ENCODE data around the gene C10orf71.

The C10orf71 gene

GRCh38 chr10:49309691-49310411, 10.9 kb downstream of the C10orf71 start:
- H3K4me3 ChIP-seq (ENCODE audit: low read depth, low read length): no peak overlapping the region
- no peak for DNase-seq (ENCODE audit: low read depth)
- TF ChIP-seq CTCF (IDR thresholded peaks at IDR 0.05; ENCODE audit: low read depth, low read length, missing control alignments): no peak
- in situ Hi-C loops (cut with HindIII; ENCODE audit: low sequenced_read_pairs): no loop called here

- DNase-seq (ENCODE audit: low read depth): no peak
- H3K4me3 ChIP-seq (ENCODE audit: low read depth, low read length): no peak overlapping the region
- in situ Hi-C loops (cut with HindIII; ENCODE audit: low sequenced_read_pairs): no loop called here
- TF ChIP-seq CTCF (IDR thresholded peaks at IDR 0.05; ENCODE audit: low read depth, low read length, missing control alignments): no peak
These were observed 11.5 kb downstream of the C10orf71 start for GRCh38 chr10:49310460-49310859.

GRCh38 chr10:49310901-49311554, 12.1 kb downstream of the C10orf71 start:
- H3K4me3 ChIP-seq (ENCODE audit: low read depth, low read length): no peak overlapping the region

GRCh38 chr10:49311555-49312236, 12.7 kb downstream of the C10orf71 start:
- no peak overlapping the region for H3K4me3 ChIP-seq (ENCODE audit: low read depth, low read length)
- TF ChIP-seq CTCF (IDR thresholded peaks at IDR 0.05; ENCODE audit: low read depth, low read length, missing control alignments): no peak
- DNase-seq (ENCODE audit: low read depth): no peak
- in situ Hi-C loops (cut with HindIII; ENCODE audit: low sequenced_read_pairs): no loop called here

More at GRCh38 chr10:49310901-49311554, 12.1 kb downstream of the C10orf71 start:
- no peak for TF ChIP-seq CTCF (IDR thresholded peaks at IDR 0.05; ENCODE audit: low read depth, low read length, missing control alignments)
- DNase-seq (ENCODE audit: low read depth): no peak
- in situ Hi-C loops (cut with HindIII; ENCODE audit: low sequenced_read_pairs): no loop called here

GRCh38 chr10:49312246-49312869, 13.4 kb downstream of the C10orf71 start:
- H3K4me3 ChIP-seq (ENCODE audit: low read depth, low read length): no peak overlapping the region
- DNase-seq (ENCODE audit: low read depth): no peak
- in situ Hi-C loops (cut with HindIII; ENCODE audit: low sequenced_read_pairs): no loop called here
- TF ChIP-seq CTCF (IDR thresholded peaks at IDR 0.05; ENCODE audit: low read depth, low read length, missing control alignments): no peak

GRCh38 chr10:49313501-49314070, 14.6 kb downstream of the C10orf71 start:
- in situ Hi-C loops (cut with HindIII; ENCODE audit: low sequenced_read_pairs): no loop called here
- H3K4me3 ChIP-seq (ENCODE audit: low read depth, low read length): no peak overlapping the region
- no peak for TF ChIP-seq CTCF (IDR thresholded peaks at IDR 0.05; ENCODE audit: low read depth, low read length, missing control alignments)
- DNase-seq (ENCODE audit: low read depth): no peak
